Testis (tissue), 2 donors: ENCODE measurements around the gene MBIP.

Source experiments
- CTCF ChIP-seq, 3 experiments: fragments of 450-650 bp in 2 of 3; fragments of 200-600 bp in 1 of 3; sonication (generic) in 1 of 3; IDR thresholded peaks; one replicate each; pipeline ENCODE4 v1.5.1; 2016 to 2019; ENCODE audit warnings: antibody characterized with exemption in 3 of 3, mild to moderate bottlenecking in 2 of 3, moderate library complexity in 1 of 3
- POLR2A ChIP-seq: fragments of 450-650 bp; IDR thresholded peaks from one replicate; pipeline ENCODE4 v1.6.1; 2017; ENCODE audit warnings: antibody characterized with exemption, mild to moderate bottlenecking, moderate library complexity

- TF ChIP-seq CTCF (IDR thresholded peaks at IDR 0.05) (no peak), POLR2A (no peak)
Observed at GRCh38 chr14:36289954-36290353, 30.5 kb downstream of the MBIP start.
